SHP77 treated with DMSO at 0.1 percent for 48 hours (cell line): ENCODE measurements around the gene CDH4.
"Not testable (repeated sequence)": the region's sequence is repeated elsewhere in the genome, so short reads cannot be mapped to it uniquely, and the experiment has no call there.

ENCODE experiments used
- DNase-seq: peaks from one replicate; lab custom pipeline; 2025; lab: John Stamatoyannopoulos, UW

CDH4 gene

GRCh38 chr20:61253640-61254511 lies 1.8 kb downstream of the CDH4 start:
- DNase-seq: no peak

GRCh38 chr20:61254881-61255626 lies 3.0 kb downstream of the CDH4 start:
- DNase-seq: no peak

- DNase-seq: no peak
These were observed 4.3 kb downstream of the CDH4 start for GRCh38 chr20:61256365-61256764.

GRCh38 chr20:61256824-61257223 lies 4.8 kb downstream of the CDH4 start:
- no peak for DNase-seq

- DNase-seq: no peak
These were observed 5.5 kb downstream of the CDH4 start for GRCh38 chr20:61257611-61258010.

- no peak for DNase-seq
These were observed 7.7 kb downstream of the CDH4 start for GRCh38 chr20:61259741-61260140.

- DNase-seq: no peak
These were observed 8.8 kb downstream of the CDH4 start for GRCh38 chr20:61260905-61261304.

- no peak for DNase-seq
These were observed 10.0 kb downstream of the CDH4 start for GRCh38 chr20:61262036-61262435.

- no peak for DNase-seq
These were observed 10.5 kb downstream of the CDH4 start for GRCh38 chr20:61262514-61262913.

- no peak for DNase-seq
These were observed 11.1 kb downstream of the CDH4 start for GRCh38 chr20:61263084-61263695.

GRCh38 chr20:61263938-61264337 lies 11.9 kb downstream of the CDH4 start:
- no peak for DNase-seq

GRCh38 chr20:61267241-61267640 lies 15.2 kb downstream of the CDH4 start:
- DNase-seq: no peak

- DNase-seq: no peak
These were observed 16.0 kb downstream of the CDH4 start for GRCh38 chr20:61268024-61268423.

- no peak for DNase-seq
These were observed 19.5 kb downstream of the CDH4 start for GRCh38 chr20:61271312-61272231.

- not testable (repeated sequence) for DNase-seq
These were observed 21.0 kb downstream of the CDH4 start for GRCh38 chr20:61273024-61273423.

- DNase-seq: not testable (repeated sequence)
These were observed 21.6 kb downstream of the CDH4 start for GRCh38 chr20:61273666-61274065.

- no peak for DNase-seq
These were observed 22.3 kb downstream of the CDH4 start for GRCh38 chr20:61274326-61274725.

- DNase-seq: no peak
These were observed 26.2 kb downstream of the CDH4 start for GRCh38 chr20:61278296-61278695.

- no peak for DNase-seq
These were observed 27.6 kb downstream of the CDH4 start for GRCh38 chr20:61279621-61280150.

- no peak for DNase-seq
These were observed 28.3 kb downstream of the CDH4 start for GRCh38 chr20:61280217-61280980.
